ENCODE data around the gene BRAF.

DNA sequence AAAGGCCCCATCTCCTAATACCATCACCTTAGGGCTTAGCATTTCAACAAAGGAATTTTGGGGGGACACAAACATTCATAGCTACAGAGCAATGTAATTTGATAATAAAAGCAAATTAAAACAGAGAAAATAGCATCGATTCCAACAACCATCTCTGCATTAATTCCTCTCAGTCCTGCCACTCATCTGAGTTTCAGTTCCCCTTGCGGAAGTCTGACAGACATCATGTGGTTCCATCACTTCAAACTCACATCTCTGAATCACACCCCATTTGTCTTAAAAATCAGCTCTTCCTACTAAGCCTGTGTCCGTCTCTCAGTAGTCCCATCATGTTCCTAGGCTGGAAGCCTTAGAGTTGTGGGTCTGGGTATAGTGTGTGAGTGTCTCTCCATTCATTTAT lies 248.4 kb downstream of the BRAF start:
- TF ChIP-seq POLR2AphosphoS5 (IDR thresholded peaks at IDR 0.05; ENCODE audit: insufficient read depth in 1 of 2, low read depth in 1 of 2), result no peak
- TF ChIP-seq, protein P1, sequence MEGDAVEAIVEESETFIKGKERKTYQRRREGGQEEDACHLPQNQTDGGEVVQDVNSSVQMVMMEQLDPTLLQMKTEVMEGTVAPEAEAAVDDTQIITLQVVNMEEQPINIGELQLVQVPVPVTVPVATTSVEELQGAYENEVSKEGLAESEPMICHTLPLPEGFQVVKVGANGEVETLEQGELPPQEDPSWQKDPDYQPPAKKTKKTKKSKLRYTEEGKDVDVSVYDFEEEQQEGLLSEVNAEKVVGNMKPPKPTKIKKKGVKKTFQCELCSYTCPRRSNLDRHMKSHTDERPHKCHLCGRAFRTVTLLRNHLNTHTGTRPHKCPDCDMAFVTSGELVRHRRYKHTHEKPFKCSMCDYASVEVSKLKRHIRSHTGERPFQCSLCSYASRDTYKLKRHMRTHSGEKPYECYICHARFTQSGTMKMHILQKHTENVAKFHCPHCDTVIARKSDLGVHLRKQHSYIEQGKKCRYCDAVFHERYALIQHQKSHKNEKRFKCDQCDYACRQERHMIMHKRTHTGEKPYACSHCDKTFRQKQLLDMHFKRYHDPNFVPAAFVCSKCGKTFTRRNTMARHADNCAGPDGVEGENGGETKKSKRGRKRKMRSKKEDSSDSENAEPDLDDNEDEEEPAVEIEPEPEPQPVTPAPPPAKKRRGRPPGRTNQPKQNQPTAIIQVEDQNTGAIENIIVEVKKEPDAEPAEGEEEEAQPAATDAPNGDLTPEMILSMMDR (IDR thresholded peaks at IDR 0.05), result no peak
